Stomach (tissue), 9 donors: ENCODE results near the gene SENP2. TPM values are rescaled to one million over a fixed set of nuclear protein-coding genes. Genes with fewer than 3 reads are reported as not detected.

Source experiments
- DNase-seq, 2 donors: peaks; one replicate each; pipeline versions ENCODE4 v3.0.0 to v3.0.0-alpha.2; 2013 to 2019
- H3K27ac ChIP-seq, 5 donors: fragments of 200-600 bp in 4 of 5; sonication (generic) in 4 of 5; one replicate each; pipeline ENCODE4 v1.5.1; 2013 to 2019; ENCODE audit warnings: mild to moderate bottlenecking in 1 of 5, moderate library complexity in 1 of 5
- H3K27me3 ChIP-seq, 3 donors: fragments of 200-600 bp; sonication (generic); one replicate each; pipeline ENCODE4 v1.5.1; 2017 to 2019; ENCODE audit warnings: mixed run types in 1 of 3
- H3K36me3 ChIP-seq, 4 donors: fragments of 200-600 bp; sonication (generic); 1 replicate in 3 of 4; 2 replicates in 1 of 4; pipeline ENCODE4 v1.5.1; 2016 to 2019
- H3K4me1 ChIP-seq, 4 donors: fragments of 200-600 bp; sonication (generic); one replicate each; pipeline ENCODE4 v1.5.1; 2016 to 2019
- H3K4me3 ChIP-seq, 4 donors: fragments of 200-600 bp; sonication (generic) in 3 of 4; one replicate each; pipeline ENCODE4 v1.5.1; 2016 to 2019; ENCODE audit warnings: mild to moderate bottlenecking in 1 of 4
- H3K9me3 ChIP-seq, 4 donors: fragments of 200-600 bp; sonication (generic); one replicate each; pipeline ENCODE4 v1.5.1; 2016 to 2019
- EP300 ChIP-seq: sonication (generic); formaldehyde crosslinking; IDR thresholded peaks from one replicate; pipeline ENCODE4 v1.6.1; 2017; ENCODE audit warnings: antibody characterized with exemption
- POLR2A ChIP-seq, 4 donors: fragments of 450-650 bp; IDR thresholded peaks; one replicate each; pipeline ENCODE4 v1.6.1; 2016; ENCODE audit warnings: antibody characterized with exemption in 4 of 4, control low read depth in 2 of 4, mild to moderate bottlenecking in 1 of 4, moderate library complexity in 1 of 4
- POLR2AphosphoS5 ChIP-seq, 3 donors: sonication (generic); formaldehyde crosslinking; IDR thresholded peaks; one replicate each; pipeline ENCODE4 v1.6.1; 2016; ENCODE audit warnings: antibody characterized with exemption in 3 of 3
- WGBS, 5 donors: extraction: QIAGEN DNeasy Blood & Tissue Kit in 3 of 5; methylation state at CpG; one replicate each; pipeline versions ENCODE4 v1.1.5 to v1.1.7; 2013 to 2018; 5-methylcytosine and 5-hydroxymethylcytosine counted together
- intact Hi-C: fragments of 100-400 bp; cut with DNase I; formaldehyde crosslinking; loops from one replicate; pipeline ENCODE4 v1.15.1; 2023; ENCODE audit warnings: low total_unique reads
- polyA plus RNA-seq, 3 donors: library from polyadenylated mRNA; stranded (reverse); fragments of 200-250 nt; gene quantifications; one replicate each; pipeline ENCODE4 v1.2.3, GENCODE V29; 2013
- small RNA-seq, 4 donors: library from RNA; depleted of rRNA; stranded (forward); fragments of <200 nt; gene quantifications; one replicate each; pipeline ENCODE3, GENCODE V24; 2016
- total RNA-seq, 5 donors: library from RNA; depleted of rRNA; stranded (reverse); fragments of >200 nt; gene quantifications; one replicate each; pipeline versions ENCODE4 v1.1.0 to v1.2.3, GENCODE V29; 2014 to 2016
- TF ChIP-seq, protein P1 (sequence below), 7 experiments: fragments of 450-650 bp in 4 of 7; fragments of 200-600 bp in 3 of 7; sonication (generic) in 3 of 7; IDR thresholded peaks; one replicate each; pipeline ENCODE4 v1.5.1; 2016 to 2019; ENCODE audit warnings: antibody characterized with exemption in 7 of 7, control low read depth in 2 of 7, mild to moderate bottlenecking in 1 of 7
- donor health status: healthy with polysubstance abuse.
- donor health status: Bipolar disorder and iron deficiency.
- donor health status: healthy.

The SENP2 gene
- total and polyA plus RNA-seq, 8 donors: 2.3 to 146 (median 16.5) TPM

DNA sequence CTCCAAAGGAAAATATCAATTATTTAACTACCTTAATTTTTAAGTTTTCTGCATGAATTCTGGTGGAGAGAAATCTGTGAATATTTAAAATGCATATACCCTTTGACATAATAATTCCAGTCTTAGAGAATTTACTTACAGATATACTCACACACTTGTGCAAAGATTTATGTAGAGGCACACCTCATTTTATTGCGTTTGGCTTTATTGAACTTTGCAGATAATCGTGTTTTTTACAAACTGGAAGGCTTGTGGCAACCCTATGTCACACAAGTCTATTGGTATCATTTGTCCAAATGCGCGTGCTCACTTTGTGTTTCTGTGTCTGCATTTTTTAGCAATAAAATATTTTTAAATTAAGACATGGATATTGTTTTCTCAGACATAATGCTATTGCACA, 81.5 kb downstream of the SENP2 start:
- H3K27me3 ChIP-seq: no peaks in the 10 kb centered on the region
- intact Hi-C loops: no loop called here
- no peak overlapping the region for H3K27ac ChIP-seq
- TF ChIP-seq EP300 (no peak), POLR2AphosphoS5 (IDR thresholded peaks at IDR 0.05) (no peak), POLR2A (IDR thresholded peaks at IDR 0.05) (no peak)
- TF ChIP-seq, protein P1, sequence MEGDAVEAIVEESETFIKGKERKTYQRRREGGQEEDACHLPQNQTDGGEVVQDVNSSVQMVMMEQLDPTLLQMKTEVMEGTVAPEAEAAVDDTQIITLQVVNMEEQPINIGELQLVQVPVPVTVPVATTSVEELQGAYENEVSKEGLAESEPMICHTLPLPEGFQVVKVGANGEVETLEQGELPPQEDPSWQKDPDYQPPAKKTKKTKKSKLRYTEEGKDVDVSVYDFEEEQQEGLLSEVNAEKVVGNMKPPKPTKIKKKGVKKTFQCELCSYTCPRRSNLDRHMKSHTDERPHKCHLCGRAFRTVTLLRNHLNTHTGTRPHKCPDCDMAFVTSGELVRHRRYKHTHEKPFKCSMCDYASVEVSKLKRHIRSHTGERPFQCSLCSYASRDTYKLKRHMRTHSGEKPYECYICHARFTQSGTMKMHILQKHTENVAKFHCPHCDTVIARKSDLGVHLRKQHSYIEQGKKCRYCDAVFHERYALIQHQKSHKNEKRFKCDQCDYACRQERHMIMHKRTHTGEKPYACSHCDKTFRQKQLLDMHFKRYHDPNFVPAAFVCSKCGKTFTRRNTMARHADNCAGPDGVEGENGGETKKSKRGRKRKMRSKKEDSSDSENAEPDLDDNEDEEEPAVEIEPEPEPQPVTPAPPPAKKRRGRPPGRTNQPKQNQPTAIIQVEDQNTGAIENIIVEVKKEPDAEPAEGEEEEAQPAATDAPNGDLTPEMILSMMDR (IDR thresholded peaks at IDR 0.05): no peak
- no peak for DNase-seq
- no peaks in the 10 kb centered on the region for H3K9me3 ChIP-seq
- H3K4me3 ChIP-seq: no peak overlapping the region
- no peaks in the 10 kb centered on the region for H3K4me1 ChIP-seq
- WGBS, 5 donors: 81 to 89% (median 83%) methylated on average over 4 of the region's 4 CpGs
- H3K36me3 ChIP-seq: peaks cover 0 to 29% (median 15%) of the 10 kb centered on the region in 4 donors

DNA sequence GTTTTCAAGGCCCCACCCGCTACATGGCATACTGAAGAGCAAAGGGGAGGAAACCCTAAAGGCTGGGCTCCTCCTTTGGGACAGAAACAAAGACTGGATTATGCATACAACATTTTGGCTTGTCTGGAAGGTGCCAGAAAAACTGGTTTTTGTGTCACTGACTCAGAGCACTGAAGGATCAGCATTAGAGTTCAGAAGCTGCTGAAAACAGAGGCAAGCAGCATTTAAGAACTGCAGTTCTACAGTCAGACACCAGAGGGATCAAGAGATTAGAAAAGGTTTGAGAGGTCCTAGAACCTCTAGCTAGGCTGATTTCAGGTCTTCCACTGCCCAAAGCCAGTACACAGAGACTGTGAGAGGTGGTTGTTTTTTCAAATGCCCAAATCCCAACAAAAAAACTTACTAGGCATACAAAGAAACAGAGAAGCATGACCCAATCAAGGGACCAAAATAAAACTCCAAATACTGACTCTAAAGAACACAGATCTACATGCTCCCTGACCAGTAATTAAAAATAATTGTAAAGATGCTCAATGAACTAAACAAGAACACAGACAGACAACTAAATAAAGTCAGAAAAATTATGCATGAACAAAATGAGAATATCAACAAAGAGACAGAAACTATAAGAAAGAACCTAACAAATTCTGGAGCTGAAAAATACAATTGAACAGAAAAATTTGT, 91.2 kb downstream of the SENP2 start:
- peak in 1 of 2 donors; percentile 82 for DNase-seq
- H3K36me3 ChIP-seq: peaks cover 0 to 41% (median 16%) of the 10 kb centered on the region in 4 donors
- H3K4me1 ChIP-seq: no peaks in the 10 kb centered on the region
- H3K9me3 ChIP-seq: peaks cover 0 to 3% (median 0%) of the 10 kb centered on the region in 4 donors
- no peak overlapping the region for H3K4me3 ChIP-seq
- WGBS, 5 donors: 85 to 100% (median 94%) methylated on average over 1 of the region's 1 CpG
- H3K27ac ChIP-seq: no peak overlapping the region
- TF ChIP-seq POLR2AphosphoS5 (IDR thresholded peaks at IDR 0.05): no peak
- TF ChIP-seq, protein P1 (IDR thresholded peaks at IDR 0.05): peak in 5 of 7 experiments; percentile 24 to 62 (median 48)
- TF ChIP-seq POLR2A (IDR thresholded peaks at IDR 0.05): no peak
- no peak for TF ChIP-seq EP300
- H3K27me3 ChIP-seq: no peaks in the 10 kb centered on the region
- intact Hi-C loops: no loop called here

DNA sequence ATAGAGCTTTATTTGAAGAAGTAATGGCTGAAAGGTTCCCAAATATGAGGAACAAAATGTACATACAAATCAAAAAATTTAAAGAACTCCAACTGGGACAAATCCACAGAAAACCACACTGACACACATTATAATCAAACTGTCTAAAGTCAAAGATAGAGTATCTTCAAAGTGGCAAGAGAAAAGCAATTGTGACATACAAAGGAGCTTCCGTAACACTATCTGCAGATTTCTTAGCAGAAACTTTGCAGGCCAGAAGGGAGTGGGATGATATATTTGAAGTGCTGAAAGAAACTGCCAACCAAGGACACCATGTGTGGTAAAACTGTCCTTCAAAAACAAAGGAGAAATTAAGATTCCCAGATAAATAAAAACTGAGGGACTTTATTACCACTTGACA, 91.9 kb downstream of the SENP2 start:
- no peak overlapping the region for H3K27ac ChIP-seq
- peaks cover 0 to 42% (median 11%) of the 10 kb centered on the region in 4 donors for H3K36me3 ChIP-seq
- WGBS, 5 donors: 57 to 100% (median 93%) methylated on average over 1 of the region's 1 CpG
- H3K27me3 ChIP-seq: no peaks in the 10 kb centered on the region
- H3K4me3 ChIP-seq: no peak overlapping the region
- peaks cover 0 to 3% (median 0%) of the 10 kb centered on the region in 4 donors for H3K9me3 ChIP-seq
- intact Hi-C loops: no loop called here
- DNase-seq: no peak
- no peak for TF ChIP-seq EP300
- H3K4me1 ChIP-seq: no peaks in the 10 kb centered on the region

DNA sequence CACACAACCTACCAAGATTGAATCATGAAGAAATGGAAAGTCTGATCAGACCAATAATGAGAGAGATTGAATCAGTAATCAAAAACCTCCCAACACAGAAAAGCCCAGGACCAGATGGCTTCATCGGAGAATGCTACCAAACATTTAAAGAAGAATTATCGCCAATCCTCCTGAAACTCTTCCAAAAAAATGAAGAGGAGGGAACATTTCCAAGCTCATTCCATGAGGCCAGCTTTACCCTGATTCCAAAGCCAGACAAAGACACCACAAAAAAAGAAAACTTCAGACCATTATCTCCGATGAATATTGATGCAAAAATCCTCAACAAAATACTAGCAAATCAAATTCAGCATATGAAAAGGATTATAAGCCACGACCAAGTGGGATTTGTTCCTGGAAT, 94.1 kb downstream of the SENP2 start:
- no peak overlapping the region for H3K27ac ChIP-seq
- no peaks in the 10 kb centered on the region for H3K4me1 ChIP-seq
- H3K9me3 ChIP-seq: peaks cover 0 to 3% (median 0%) of the 10 kb centered on the region in 4 donors
- intact Hi-C loops: no loop called here
- WGBS, 5 donors: 67 to 81% (median 78%) methylated on average over 4 of the region's 4 CpGs
- H3K4me3 ChIP-seq: no peak overlapping the region
- no peak for DNase-seq
- H3K36me3 ChIP-seq: peaks cover 0 to 40% (median 2%) of the 10 kb centered on the region in 4 donors
- TF ChIP-seq EP300 (no peak), POLR2A (IDR thresholded peaks at IDR 0.05) (no peak), POLR2AphosphoS5 (IDR thresholded peaks at IDR 0.05) (no peak)
- TF ChIP-seq, protein P1 (IDR thresholded peaks at IDR 0.05): no peak
- H3K27me3 ChIP-seq: peaks cover 0 to 3% (median 0%) of the 10 kb centered on the region in 3 donors

Small RNA genes within 50 kb of the gene (small RNA-seq; reads per million reads assigned to genes)
- 0 reads per million in 4 donors for gene AC133473.1

Other genes with a start within 250 kb of the SENP2 start
- gene MAP3K13, start 223.2 kb upstream of the SENP2 start, total RNA-seq: 100 to 1,000 TPM in 1 of 5 donors, 10 to 100 TPM in 4; 11.7 to 315 (median 28.7) TPM
- gene MAP3K13, start 223.2 kb upstream of the SENP2 start, polyA plus RNA-seq: 10 to 100 TPM; 22.8 to 43.5 (median 33.3) TPM
- gene TMEM41A, start 87.3 kb upstream of the SENP2 start, total RNA-seq: 10 to 100 TPM in 4 of 5 donors, 1 to 10 TPM in 1; 5.8 to 54.3 (median 23.2) TPM
- 1 to 10 TPM; 5.7 to 8.9 (median 6.7) TPM for gene TMEM41A, start 87.3 kb upstream of the SENP2 start, polyA plus RNA-seq
- gene LIPH, start 33.7 kb upstream of the SENP2 start, total RNA-seq: 100 to 1,000 TPM in 1 of 5 donors, 10 to 100 TPM in 3, 1 to 10 TPM in 1; 4.3 to 257 (median 60.0) TPM
- gene LIPH, start 33.7 kb upstream of the SENP2 start, polyA plus RNA-seq: 10 to 100 TPM in 2 of 3 donors, 1 to 10 TPM in 1; 8.5 to 18.2 (median 15.1) TPM
- 100 to 1,000 TPM in 1 of 5 donors, 10 to 100 TPM in 3, 1 to 10 TPM in 1; 4.0 to 303 (median 60.5) TPM for gene IGF2BP2, start 238.7 kb downstream of the SENP2 start, total RNA-seq
- gene IGF2BP2, start 238.7 kb downstream of the SENP2 start, polyA plus RNA-seq: 10 to 100 TPM in 1 of 3 donors, 1 to 10 TPM in 2; 4.6 to 13.4 (median 7.8) TPM